GM23338 (cell line): ENCODE results near the gene WDR37.

ENCODE experiments used
- CREB1 ChIP-seq: fragments of 250-450 bp; sonication (Bioruptor Pico); IDR thresholded peaks from 2 replicates; pipeline ENCODE4 v1.5.0; 2020; ENCODE audit warnings: low read depth, mild to moderate bottlenecking, moderate library complexity
- CTCF ChIP-seq, 2 experiments: fragments of 200-600 bp in 1 of 2; sonication (generic) in 1 of 2; conservative IDR thresholded peaks; 2 replicates each; pipeline versions ENCODE4 v1.5.1 to v1.6.1; 2016 to 2017; ENCODE audit warnings: antibody characterized with exemption in 2 of 2, low read depth in 2 of 2, mild to moderate bottlenecking in 2 of 2, moderate library complexity in 1 of 2
- ETS1 ChIP-seq: IDR thresholded peaks from 2 replicates; pipeline ENCODE4 v1.6.1; 2016; ENCODE audit warnings: antibody characterized with exemption
- EZH2 ChIP-seq: fragments of 200-600 bp; sonication (generic); IDR thresholded peaks from one replicate; pipeline ENCODE4 v1.8.0; 2017; ENCODE audit warnings: antibody characterized with exemption, mild to moderate bottlenecking, low read depth; ENCODE audit not compliant: unreplicated experiment
- EZH2phosphoT487 ChIP-seq: fragments of 200-600 bp; sonication (generic); IDR thresholded peaks from one replicate; pipeline ENCODE4 v1.8.1; 2018; ENCODE audit warnings: antibody characterized with exemption; ENCODE audit not compliant: unreplicated experiment
- JUNB ChIP-seq: IDR thresholded peaks from one replicate; pipeline ENCODE4 v1.6.1; 2016; ENCODE audit warnings: antibody characterized with exemption; ENCODE audit not compliant: unreplicated experiment
- NANOG ChIP-seq: IDR thresholded peaks from 2 replicates; pipeline ENCODE4 v1.6.1; 2016; ENCODE audit warnings: antibody characterized with exemption, borderline replicate concordance
- POLR2AphosphoS5 ChIP-seq: IDR thresholded peaks from 2 replicates; pipeline ENCODE4 v1.6.1; 2016; ENCODE audit warnings: antibody characterized with exemption, low read depth
- STAT1 ChIP-seq: IDR thresholded peaks from one replicate; pipeline ENCODE4 v1.6.1; 2016; ENCODE audit warnings: antibody characterized with exemption; ENCODE audit not compliant: unreplicated experiment
- ZNF114 ChIP-seq: fragments of 250-450 bp; sonication (Bioruptor Pico); IDR thresholded peaks from 2 replicates; pipeline ENCODE4 v1.5.0; 2020; ENCODE audit warnings: mild to moderate bottlenecking, moderate library complexity
- ZNF331 ChIP-seq: fragments of 250-450 bp; sonication (Bioruptor Pico); IDR thresholded peaks from 2 replicates; pipeline ENCODE4 v1.5.0; 2020; ENCODE audit warnings: low read depth, mild to moderate bottlenecking, moderate library complexity
- ZNF462 ChIP-seq: fragments of 250-450 bp; sonication (Bioruptor Pico); IDR thresholded peaks from 2 replicates; pipeline ENCODE4 v1.5.0; 2020; ENCODE audit warnings: mild to moderate bottlenecking, moderate library complexity
- TF ChIP-seq, protein P1 (sequence below): IDR thresholded peaks from one replicate; pipeline ENCODE4 v1.6.1; 2018; ENCODE audit warnings: antibody characterized with exemption; ENCODE audit not compliant: unreplicated experiment

DNA sequence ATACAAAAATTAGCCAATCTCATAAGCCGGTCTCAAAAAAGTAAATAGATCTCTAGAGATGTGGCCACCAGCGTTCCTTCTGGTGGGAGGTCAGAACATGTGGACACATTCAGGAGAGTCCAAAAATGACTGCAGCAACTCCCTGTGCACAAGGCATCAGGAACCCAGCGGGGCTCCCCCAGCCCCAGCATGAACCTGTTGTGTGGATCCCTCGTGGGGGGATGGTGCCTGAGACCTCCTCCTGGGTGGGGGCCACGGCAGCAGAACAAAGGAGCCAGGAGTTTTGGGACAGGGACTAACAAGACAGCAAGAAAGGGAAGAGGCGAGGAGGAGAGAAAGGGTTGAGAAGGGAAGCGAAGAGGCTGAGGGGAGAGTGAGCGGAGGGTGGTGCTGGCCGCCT is 121.8 kb downstream of the WDR37 start:
- TF ChIP-seq EZH2phosphoT487, result no peak
- no peak for TF ChIP-seq CTCF (conservative IDR thresholded peaks at IDR 0.05; ENCODE audit: low read depth in 2 of 2)
- TF ChIP-seq EZH2, result no peak
- TF ChIP-seq NANOG, result no peak
- TF ChIP-seq CREB1 (CRISPR knock-in tag), result no peak
- TF ChIP-seq, protein P1, sequence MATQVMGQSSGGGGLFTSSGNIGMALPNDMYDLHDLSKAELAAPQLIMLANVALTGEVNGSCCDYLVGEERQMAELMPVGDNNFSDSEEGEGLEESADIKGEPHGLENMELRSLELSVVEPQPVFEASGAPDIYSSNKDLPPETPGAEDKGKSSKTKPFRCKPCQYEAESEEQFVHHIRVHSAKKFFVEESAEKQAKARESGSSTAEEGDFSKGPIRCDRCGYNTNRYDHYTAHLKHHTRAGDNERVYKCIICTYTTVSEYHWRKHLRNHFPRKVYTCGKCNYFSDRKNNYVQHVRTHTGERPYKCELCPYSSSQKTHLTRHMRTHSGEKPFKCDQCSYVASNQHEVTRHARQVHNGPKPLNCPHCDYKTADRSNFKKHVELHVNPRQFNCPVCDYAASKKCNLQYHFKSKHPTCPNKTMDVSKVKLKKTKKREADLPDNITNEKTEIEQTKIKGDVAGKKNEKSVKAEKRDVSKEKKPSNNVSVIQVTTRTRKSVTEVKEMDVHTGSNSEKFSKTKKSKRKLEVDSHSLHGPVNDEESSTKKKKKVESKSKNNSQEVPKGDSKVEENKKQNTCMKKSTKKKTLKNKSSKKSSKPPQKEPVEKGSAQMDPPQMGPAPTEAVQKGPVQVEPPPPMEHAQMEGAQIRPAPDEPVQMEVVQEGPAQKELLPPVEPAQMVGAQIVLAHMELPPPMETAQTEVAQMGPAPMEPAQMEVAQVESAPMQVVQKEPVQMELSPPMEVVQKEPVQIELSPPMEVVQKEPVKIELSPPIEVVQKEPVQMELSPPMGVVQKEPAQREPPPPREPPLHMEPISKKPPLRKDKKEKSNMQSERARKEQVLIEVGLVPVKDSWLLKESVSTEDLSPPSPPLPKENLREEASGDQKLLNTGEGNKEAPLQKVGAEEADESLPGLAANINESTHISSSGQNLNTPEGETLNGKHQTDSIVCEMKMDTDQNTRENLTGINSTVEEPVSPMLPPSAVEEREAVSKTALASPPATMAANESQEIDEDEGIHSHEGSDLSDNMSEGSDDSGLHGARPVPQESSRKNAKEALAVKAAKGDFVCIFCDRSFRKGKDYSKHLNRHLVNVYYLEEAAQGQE, result no peak
- TF ChIP-seq POLR2AphosphoS5, result no peak
- no peak for TF ChIP-seq JUNB
- no peak for TF ChIP-seq ETS1
- no peak for TF ChIP-seq STAT1
- TF ChIP-seq ZNF331 (CRISPR knock-in tag), result no peak
- TF ChIP-seq ZNF114, result no peak
- TF ChIP-seq ZNF462 (CRISPR knock-in tag), result no peak
